ENCODE measurements around the gene COL20A1. TPM values are rescaled to one million over a fixed set of nuclear protein-coding genes. Genes with fewer than 3 reads are reported as not detected.

Gene COL20A1
- total and polyA plus RNA-seq, 4 donors: 0.06 to 0.09 TPM; not detected in 2

- Histone ChIP-seq H3K36me3 (ENCODE audit: control insufficient read depth in 4 of 4, insufficient read depth in 4 of 4, low read length in 4 of 4) (no peaks in the 10 kb centered on the region), H3K27ac (ENCODE audit: low read depth in 1 of 2, low read length in 1 of 2) (no peak overlapping the region), H3K9ac (ENCODE audit: insufficient read depth in 1 of 2, low read length in 2 of 2) (no peak overlapping the region), H3K4me1 (ENCODE audit: control insufficient read depth in 5 of 5, insufficient read depth in 5 of 5, low read length in 5 of 5) (peaks cover 0 to 4% (median 0%) of the 10 kb centered on the region in 5 donors), H3K27me3 (ENCODE audit: control insufficient read depth in 3 of 3, insufficient read depth in 3 of 3, low read length in 2 of 3) (peaks cover 0 to 4% (median 0%) of the 10 kb centered on the region in 3 donors), H3K9me3 (ENCODE audit: control insufficient read depth in 4 of 4, insufficient read depth in 3 of 4, low read length in 3 of 4) (peaks cover 0 to 14% (median 2%) of the 10 kb centered on the region in 4 donors), H3K4me3 (no peak overlapping the region)
- no peak for ATAC-seq (ENCODE audit: insufficient read depth, low FRiP score)
- DNase-seq: no peak
- WGBS, 2 donors: 81 to 86% methylated on average over 18 of the region's 18 CpGs
- no peak for TF ChIP-seq CTCF (IDR thresholded peaks at IDR 0.05; ENCODE audit: control extremely low read depth, extremely low read depth)
Observed at GRCh38 chr20:63329331-63330083, 36.5 kb downstream of the COL20A1 start.

GRCh38 chr20:63330084-63330760, 37.2 kb downstream of the COL20A1 start:
- no peaks in the 10 kb centered on the region for H3K36me3 ChIP-seq (ENCODE audit: control insufficient read depth in 4 of 4, insufficient read depth in 4 of 4, low read length in 4 of 4)
- no peak for TF ChIP-seq CTCF (IDR thresholded peaks at IDR 0.05; ENCODE audit: control extremely low read depth, extremely low read depth)
- H3K27me3 ChIP-seq (ENCODE audit: control insufficient read depth in 3 of 3, insufficient read depth in 3 of 3, low read length in 2 of 3): peaks cover 0 to 4% (median 0%) of the 10 kb centered on the region in 3 donors
- no peak overlapping the region for H3K27ac ChIP-seq (ENCODE audit: low read depth in 1 of 2, low read length in 1 of 2)
- peaks cover 0 to 4% (median 0%) of the 10 kb centered on the region in 5 donors for H3K4me1 ChIP-seq (ENCODE audit: control insufficient read depth in 5 of 5, insufficient read depth in 5 of 5, low read length in 5 of 5)
- ATAC-seq (ENCODE audit: insufficient read depth, low FRiP score) (no peak), DNase-seq (no peak)
- 79 to 85% methylated on average over 20 of the region's 20 CpGs for WGBS, 2 donors
- no peak overlapping the region for H3K9ac ChIP-seq (ENCODE audit: insufficient read depth in 1 of 2, low read length in 2 of 2)
- no peak overlapping the region for H3K4me3 ChIP-seq
- peaks cover 0 to 14% (median 2%) of the 10 kb centered on the region in 4 donors for H3K9me3 ChIP-seq (ENCODE audit: control insufficient read depth in 4 of 4, insufficient read depth in 3 of 4, low read length in 3 of 4)

GRCh38 chr20:63330940-63331339, 38.0 kb downstream of the COL20A1 start:
- Histone ChIP-seq H3K9me3 (ENCODE audit: control insufficient read depth in 4 of 4, insufficient read depth in 3 of 4, low read length in 3 of 4) (peaks cover 0 to 14% (median 2%) of the 10 kb centered on the region in 4 donors), H3K4me1 (ENCODE audit: control insufficient read depth in 5 of 5, insufficient read depth in 5 of 5, low read length in 5 of 5) (peaks cover 0 to 4% (median 0%) of the 10 kb centered on the region in 5 donors), H3K9ac (ENCODE audit: insufficient read depth in 1 of 2, low read length in 2 of 2) (no peak overlapping the region), H3K4me3 (no peak overlapping the region), H3K27me3 (ENCODE audit: control insufficient read depth in 3 of 3, insufficient read depth in 3 of 3, low read length in 2 of 3) (peaks cover 0 to 4% (median 0%) of the 10 kb centered on the region in 3 donors), H3K36me3 (ENCODE audit: control insufficient read depth in 4 of 4, insufficient read depth in 4 of 4, low read length in 4 of 4) (no peaks in the 10 kb centered on the region), H3K27ac (ENCODE audit: low read depth in 1 of 2, low read length in 1 of 2) (no peak overlapping the region)
- no peak for DNase-seq
- WGBS, 2 donors: 72 to 76% methylated on average over 13 of the region's 13 CpGs
- TF ChIP-seq CTCF (IDR thresholded peaks at IDR 0.05; ENCODE audit: control extremely low read depth, extremely low read depth): no peak
- no peak for ATAC-seq (ENCODE audit: insufficient read depth, low FRiP score)
